IMR-90 (cell line): ENCODE data around the gene PSMG3. TPM values are rescaled to one million over a fixed set of nuclear protein-coding genes. Genes with fewer than 3 reads are reported as not detected.

Source experiments
- ATAC-seq: fragments of 200-7000 bp; cut with Tn5 transposase; 2 replicates; pipeline ENCODE4 v1.9.1; 2020; ENCODE audit warnings: low read depth, mild to moderate bottlenecking, moderate library complexity
- BruUV-seq: library from RNA; stranded (reverse); fragments of 400-500 nt; replicated peaks from 2 replicates; lab custom pipeline; 2021; lab: Mats Ljungman, UMichigan
- CTCF ChIA-PET: fragments of 300-600 bp; formaldehyde crosslinking; extraction: SDS; loops from one replicate; lab custom pipeline; 2021; ENCODE audit warnings: antibody characterized with exemption; lab: Yijun Ruan, JAX
- POLR2A ChIA-PET: fragments of 300-600 bp; sonication (Branson Sonifier 250); formaldehyde crosslinking; loops from one replicate; lab custom pipeline; 2022; ENCODE audit warnings: antibody characterized with exemption; ENCODE audit not compliant: unreplicated experiment; lab: Charles Lee
- DNase-seq: peaks from one replicate; pipeline ENCODE4 v3.0.0; 2013
- H2AFZ ChIP-seq: replicated peaks from 2 replicates; pipeline ENCODE3; 2013; ENCODE audit warnings: low read length, mild to moderate bottlenecking; ENCODE audit not compliant: poor library complexity
- H2AK5ac ChIP-seq: 2 replicates; pipeline ENCODE4 v1.6.1; 2013; ENCODE audit warnings: low read depth, low read length, inconsistent platforms
- H2AK9ac ChIP-seq: replicated peaks from 2 replicates; pipeline ENCODE3; 2013; ENCODE audit warnings: mild to moderate bottlenecking, low read depth, low read length, moderate library complexity; ENCODE audit not compliant: poor library complexity
- H2BK120ac ChIP-seq: 2 replicates; pipeline ENCODE4 v1.6.1; 2013; ENCODE audit warnings: low read depth, low read length, inconsistent platforms
- H2BK15ac ChIP-seq: 3 replicates; pipeline ENCODE4 v1.6.1; 2013; ENCODE audit warnings: low read depth, low read length, inconsistent platforms
- H2BK20ac ChIP-seq: 2 replicates; pipeline ENCODE4 v1.6.1; 2013; ENCODE audit warnings: low read depth, mild to moderate bottlenecking, inconsistent platforms, low read length, moderate library complexity
- H2BK5ac ChIP-seq: 2 replicates; pipeline ENCODE4 v1.6.1; 2013; ENCODE audit warnings: mild to moderate bottlenecking, low read depth, low read length, inconsistent platforms; ENCODE audit not compliant: poor library complexity, severe bottlenecking
- H3K14ac ChIP-seq: replicated peaks from 2 replicates; pipeline ENCODE4 v1.6.1; 2013; ENCODE audit warnings: low read depth, low read length, inconsistent platforms
- H3K18ac ChIP-seq: 2 replicates; pipeline ENCODE4 v1.6.1; 2013; ENCODE audit warnings: low read depth, low read length, control low read depth
- H3K23ac ChIP-seq: 2 replicates; pipeline ENCODE4 v1.6.1; 2013; ENCODE audit warnings: low read depth, low read length, inconsistent platforms
- H3K27ac ChIP-seq: 2 replicates; pipeline ENCODE4 v1.5.1; 2013; ENCODE audit warnings: mild to moderate bottlenecking, control low read depth, low read length; ENCODE audit not compliant: insufficient read depth
- H3K27me3 ChIP-seq: 2 replicates; pipeline ENCODE4 v1.6.1; 2013; ENCODE audit warnings: low read length; ENCODE audit not compliant: control insufficient read depth, insufficient read depth
- H3K36me3 ChIP-seq: 2 replicates; pipeline ENCODE4 v1.6.1; 2013; ENCODE audit warnings: low read length, mixed read lengths; ENCODE audit not compliant: control insufficient read depth, insufficient read depth
- H3K4ac ChIP-seq: 2 replicates; pipeline ENCODE4 v1.6.1; 2013; ENCODE audit warnings: low read depth, low read length, inconsistent platforms
- H3K4me1 ChIP-seq: 2 replicates; pipeline ENCODE4 v1.6.1; 2013; ENCODE audit warnings: low read length, mixed read lengths; ENCODE audit not compliant: control insufficient read depth, insufficient read depth
- H3K4me2 ChIP-seq: 2 replicates; pipeline ENCODE4 v1.6.1; 2013; ENCODE audit warnings: low read depth, mild to moderate bottlenecking, control low read depth, low read length, moderate library complexity
- H3K4me3 ChIP-seq: 2 replicates; pipeline ENCODE4 v1.5.1; 2013; ENCODE audit warnings: low read depth, mild to moderate bottlenecking, control low read depth, low read length, moderate library complexity; ENCODE audit not compliant: insufficient read depth
- H3K56ac ChIP-seq: 2 replicates; pipeline ENCODE4 v1.6.1; 2013; ENCODE audit warnings: low read length, inconsistent platforms; ENCODE audit not compliant: insufficient read depth; ENCODE audit errors: extremely low read depth
- H3K79me1 ChIP-seq, 2 experiments: 2 replicates each; pipeline ENCODE4 v1.6.1; 2013; ENCODE audit warnings: low read length in 2 of 2, inconsistent platforms in 1 of 2, low read depth in 1 of 2
- H3K9ac ChIP-seq: 2 replicates; pipeline ENCODE4 v1.6.1; 2013; ENCODE audit warnings: low read depth, low read length, control low read depth
- H3K9me1 ChIP-seq: 2 replicates; pipeline ENCODE4 v1.6.1; 2013; ENCODE audit warnings: low read length, inconsistent platforms; ENCODE audit not compliant: insufficient read depth
- H3K9me3 ChIP-seq: 2 replicates; pipeline ENCODE4 v1.6.1; 2013; ENCODE audit warnings: low read length; ENCODE audit not compliant: control insufficient read depth, insufficient read depth
- H4K20me1 ChIP-seq: 2 replicates; pipeline ENCODE4 v1.6.1; 2013; ENCODE audit warnings: low read length, inconsistent platforms; ENCODE audit not compliant: insufficient read depth
- H4K5ac ChIP-seq: 2 replicates; pipeline ENCODE4 v1.6.1; 2013; ENCODE audit warnings: mild to moderate bottlenecking, low read depth, low read length, control low read depth
- H4K8ac ChIP-seq, 2 experiments: 2 replicates each; pipeline ENCODE4 v1.6.1; 2013; ENCODE audit warnings: low read depth in 2 of 2, low read length in 2 of 2, control low read depth in 1 of 2, inconsistent platforms in 1 of 2
- H4K91ac ChIP-seq: 2 replicates; pipeline ENCODE4 v1.6.1; 2013; ENCODE audit warnings: low read depth, low read length, inconsistent platforms; ENCODE audit not compliant: insufficient read depth
- NFE2L2 ChIP-seq: fragments of 150-350 bp; IDR thresholded peaks from 2 replicates; pipeline ENCODE4 v1.6.1; 2016; ENCODE audit warnings: low read depth, mild to moderate bottlenecking, low read length
- USF2 ChIP-seq: fragments of 150-350 bp; IDR thresholded peaks from 2 replicates; pipeline ENCODE4 v1.6.1; 2017; ENCODE audit warnings: mild to moderate bottlenecking, antibody characterized with exemption, low read length, low read depth
- WGBS, 2 experiments: methylation state at CpG; one replicate each; pipeline versions ENCODE4 v1.1.5 to v1.1.7; 2013; ENCODE audit warnings: missing lambda C conversion rate in 2 of 2; ENCODE audit not compliant: insufficient read length in 1 of 2; ENCODE audit errors: extremely low coverage in 2 of 2; 5-methylcytosine and 5-hydroxymethylcytosine counted together
- dilution Hi-C: fragments of 300-500 bp; cut with HindIII; formaldehyde crosslinking; loops from one replicate; pipeline ENCODE4 v1.14.3; 2018; ENCODE audit warnings: low sequenced_read_pairs; ENCODE audit not compliant: unreplicated experiment
- in situ Hi-C: fragments of 300-500 bp; cut with MboI; formaldehyde crosslinking; loops from 3 replicates; pipeline ENCODE4 v1.14.3; 2019; ENCODE audit warnings: low sequenced_read_pairs, inconsistent platforms, mixed read lengths
- intact Hi-C: fragments of 100-400 bp; cut with micrococcal nuclease; formaldehyde crosslinking; loops from 2 replicates; pipeline ENCODE4 v1.10.0; 2022
- polyA plus RNA-seq, 3 experiments: library from polyadenylated mRNA; depleted of rRNA; stranded (reverse); fragments of >200 nt; gene quantifications; 2 replicates each; pipeline ENCODE4 v1.2.3, GENCODE V29; 2012; ENCODE audit warnings: low replicate concordance in 1 of 3
- total RNA-seq: library from RNA; depleted of rRNA; stranded (reverse); fragments of >200 nt; gene quantifications from 2 replicates; pipeline ENCODE4 v1.2.3, GENCODE V29; 2012

Gene PSMG3
- total and polyA plus RNA-seq, 2 of the 4 experiments (the other 2 are of a cell fraction) = 37.3 to 54.1 TPM

- H3K79me1 ChIP-seq = peaks cover 4 to 10% of the 10 kb centered on the region in 2 experiments; a peak in 3 of 4 replicates
- no peak overlapping the region for H3K23ac ChIP-seq
- H3K56ac ChIP-seq = no peak overlapping the region
- H2BK120ac ChIP-seq = peak overlapping the region; percentile 23; the same call in 1 of the 2 replicates
- ChIA-PET CTCF (no interaction called here), POLR2A (no interaction called here)
- no peak overlapping the region for H3K27ac ChIP-seq
- H2BK5ac ChIP-seq = no peak overlapping the region
- ATAC-seq (no peak), DNase-seq (no peak)
- no peaks in the 10 kb centered on the region for H3K27me3 ChIP-seq
- no peak overlapping the region for H2BK20ac ChIP-seq
- H2AK5ac ChIP-seq = no peak overlapping the region
- peaks cover 10% of the 10 kb centered on the region for H3K36me3 ChIP-seq
- no peak overlapping the region for H3K4me2 ChIP-seq
- in situ Hi-C loops = no loop called here
- H3K9me1 ChIP-seq = peaks cover 5% of the 10 kb centered on the region
- no peak overlapping the region for H3K18ac ChIP-seq
- no peaks in the 10 kb centered on the region for H3K9me3 ChIP-seq
- dilution Hi-C loops = no loop called here
- 48% methylated on average over 14 of the region's 16 CpGs; no CpG with 5 or more reads in 1 of the 2 experiments for WGBS, 2 experiments
- H3K4me3 ChIP-seq = no peak overlapping the region
- TF ChIP-seq NFE2L2 (no peak), USF2 (peak; percentile 43; the same call in 1 of the 2 replicates)
- peaks cover 4% of the 10 kb centered on the region; the same call in 1 of the 2 replicates for H3K4me1 ChIP-seq
- H4K8ac ChIP-seq = peak overlapping the region; percentile 33 to 47; a peak in 1 of 4 replicates
- H4K91ac ChIP-seq = no peak overlapping the region
- H3K9ac ChIP-seq = no peak overlapping the region
- H2BK15ac ChIP-seq = no peak overlapping the region
- no peaks in the 10 kb centered on the region; the same call in 1 of the 2 replicates for H4K20me1 ChIP-seq
- H2AFZ ChIP-seq = peak overlapping the region; percentile 86
- H3K14ac ChIP-seq = no peak overlapping the region; the same call in 1 of the 2 replicates
- H2AK9ac ChIP-seq = peak overlapping the region; percentile 50
- BruUV-seq = no TSS peak
- H4K5ac ChIP-seq = no peak overlapping the region
- intact Hi-C loops = no loop called here
- no peak overlapping the region for H3K4ac ChIP-seq
These were observed 7.7 kb downstream of the PSMG3 start for GRCh38 chr7:1562116-1562515.
